CD8-positive, alpha-beta memory T cell (primary cell): ENCODE data around the gene RAMP1. TPM values are rescaled to one million over a fixed set of nuclear protein-coding genes. Genes with fewer than 3 reads are reported as not detected.

ENCODE experiments used
- CTCF ChIA-PET: fragments of 350-600 bp; sonication (Branson Sonifier 250); formaldehyde crosslinking; loops from one replicate; lab custom pipeline; 2021; ENCODE audit warnings: antibody characterized with exemption; lab: Charles Lee
- POLR2A ChIA-PET: fragments of 350-600 bp; sonication (Branson Sonifier 250); formaldehyde crosslinking; loops from one replicate; lab custom pipeline; 2021; ENCODE audit warnings: antibody characterized with exemption; lab: Charles Lee
- DNase-seq, 5 donors: peaks; one replicate each; pipeline versions ENCODE4 v3.0.0 to v3.0.0-alpha.2; 2020 to 2022; ENCODE audit warnings: mixed read lengths in 1 of 5
- H3K27ac ChIP-seq: one replicate; pipeline ENCODE4 v1.7.0; 2013; ENCODE audit warnings: low read depth, mild to moderate bottlenecking, low read length, moderate library complexity
- H3K27me3 ChIP-seq: 2 replicates; pipeline ENCODE4 v1.7.0; 2013; ENCODE audit warnings: low read length, mild to moderate bottlenecking; ENCODE audit not compliant: insufficient read depth, poor library complexity, severe bottlenecking
- H3K36me3 ChIP-seq: 2 replicates; pipeline ENCODE4 v1.7.0; 2013; ENCODE audit warnings: mild to moderate bottlenecking, low read length, moderate library complexity; ENCODE audit not compliant: insufficient read depth
- H3K4me1 ChIP-seq: 2 replicates; pipeline ENCODE4 v1.7.0; 2013; ENCODE audit warnings: mild to moderate bottlenecking, low read length, moderate library complexity; ENCODE audit not compliant: insufficient read depth
- H3K4me3 ChIP-seq: 2 replicates; pipeline ENCODE4 v1.7.0; 2013; ENCODE audit warnings: mild to moderate bottlenecking, low read length
- H3K9me3 ChIP-seq: 2 replicates; pipeline ENCODE4 v1.7.0; 2013; ENCODE audit warnings: mild to moderate bottlenecking, low read length
- H3K27ac Mint-ChIP-seq, 8 donors: one replicate each; pipeline ENCODE4 v1.8.0; 2020 to 2021; ENCODE audit warnings: mixed read lengths in 8 of 8, mild to moderate bottlenecking in 6 of 8, inconsistent platforms in 3 of 8, moderate library complexity in 3 of 8
- H3K27me3 Mint-ChIP-seq, 2 donors: one replicate each; pipeline ENCODE4 v1.8.0; 2020 to 2021; ENCODE audit warnings: mixed read lengths in 2 of 2, mild to moderate bottlenecking in 1 of 2, moderate library complexity in 1 of 2
- H3K36me3 Mint-ChIP-seq, 3 donors: one replicate each; pipeline ENCODE4 v1.8.0; 2020 to 2021; ENCODE audit warnings: mixed read lengths in 3 of 3, inconsistent platforms in 1 of 3, mild to moderate bottlenecking in 1 of 3
- H3K4me1 Mint-ChIP-seq, 3 donors: one replicate each; pipeline ENCODE4 v1.8.0; 2020 to 2021; ENCODE audit warnings: mixed read lengths in 3 of 3, inconsistent platforms in 1 of 3, mild to moderate bottlenecking in 1 of 3
- H3K4me3 Mint-ChIP-seq, 7 donors: one replicate each; pipeline ENCODE4 v1.8.0; 2020 to 2021; ENCODE audit warnings: mixed read lengths in 7 of 7, mild to moderate bottlenecking in 6 of 7, moderate library complexity in 4 of 7, inconsistent platforms in 2 of 7
- H3K9me3 Mint-ChIP-seq, 5 donors: one replicate each; pipeline ENCODE4 v1.8.0; 2020 to 2022; ENCODE audit warnings: mixed read lengths in 5 of 5, mild to moderate bottlenecking in 3 of 5, moderate library complexity in 2 of 5, inconsistent platforms in 1 of 5
- polyA plus RNA-seq: library from polyadenylated mRNA; unstranded; fragments of 300-500 nt; fragmentation: Illumina TruSeq; gene quantifications from one replicate; pipeline ENCODE4 v1.2.3, GENCODE V29; 2021
- total RNA-seq, 2 experiments: library from RNA; stranded (reverse); gene quantifications; one replicate each; pipeline ENCODE4 v1.2.3, GENCODE V29; 2021

RAMP1 gene
- total and polyA plus RNA-seq, 3 experiments from 2014 or later, result 0.59 to 0.63 (median 0.60) TPM

DNA sequence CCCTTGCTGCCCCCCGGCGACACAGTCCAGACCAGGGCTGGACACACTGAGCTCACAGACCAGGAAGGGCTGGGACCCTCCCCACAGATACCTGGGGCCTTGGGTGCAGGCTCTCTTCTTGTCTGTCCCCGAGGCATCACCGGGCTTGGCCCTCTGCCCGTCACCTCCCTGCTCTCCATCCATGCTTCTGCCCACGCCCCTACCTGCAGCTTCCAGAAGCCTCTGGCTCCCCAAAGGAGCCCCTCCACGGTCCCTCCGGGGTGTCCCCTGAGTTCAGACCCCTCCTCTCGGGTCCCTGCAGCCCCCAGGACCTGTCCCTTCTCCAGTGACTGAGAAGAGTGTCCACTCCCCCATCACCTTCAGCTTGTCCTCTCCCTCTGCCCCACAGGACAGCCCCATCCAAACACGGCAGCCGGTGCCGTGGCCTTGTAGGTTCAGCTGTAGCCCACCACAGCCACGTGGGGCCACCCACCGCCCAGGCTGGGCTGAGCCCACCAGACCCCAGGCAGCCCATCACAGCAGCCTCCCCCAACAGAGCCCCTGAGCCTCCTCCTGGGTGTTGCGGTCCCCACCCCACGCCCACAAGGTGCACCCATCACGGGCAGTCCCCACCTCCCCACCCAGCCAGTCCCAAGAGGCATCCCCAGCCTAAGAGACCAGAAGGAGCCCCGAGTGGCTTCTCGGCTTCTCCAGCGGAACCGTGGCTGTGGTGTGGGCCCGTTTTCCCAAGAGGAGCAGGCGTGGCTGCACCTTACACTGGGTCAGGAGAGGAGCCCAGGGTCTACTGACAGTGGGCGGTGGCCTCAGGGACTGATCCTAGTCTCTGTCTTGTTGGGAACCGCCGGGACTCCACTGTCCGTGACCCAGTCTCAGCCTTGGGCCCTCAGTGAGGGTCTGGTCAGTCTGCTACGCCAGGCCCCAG, 53.1 kb downstream of the RAMP1 start:
- Histone ChIP-seq H3K9me3 (no peaks in the 10 kb centered on the region), H3K27ac (no peak overlapping the region), H3K36me3 (no peaks in the 10 kb centered on the region), H3K4me1 (no peaks in the 10 kb centered on the region), H3K4me3 (no peak overlapping the region), H3K27me3 (no peaks in the 10 kb centered on the region)
- Mint-ChIP-seq H3K4me3 (no peak overlapping the region), H3K9me3 (peaks cover 0 to 2% (median under 1%) of the 10 kb centered on the region in 5 donors), H3K27me3 (peaks cover 0 to 7% of the 10 kb centered on the region in 2 donors), H3K4me1 (peaks cover 0 to 2% (median 0%) of the 10 kb centered on the region in 3 donors), H3K36me3 (peaks cover 0 to 1% (median 0%) of the 10 kb centered on the region in 3 donors), H3K27ac (no peak overlapping the region)
- DNase-seq, result no peak
- ChIA-PET POLR2A (no interaction called here), CTCF (no interaction called here)

DNA sequence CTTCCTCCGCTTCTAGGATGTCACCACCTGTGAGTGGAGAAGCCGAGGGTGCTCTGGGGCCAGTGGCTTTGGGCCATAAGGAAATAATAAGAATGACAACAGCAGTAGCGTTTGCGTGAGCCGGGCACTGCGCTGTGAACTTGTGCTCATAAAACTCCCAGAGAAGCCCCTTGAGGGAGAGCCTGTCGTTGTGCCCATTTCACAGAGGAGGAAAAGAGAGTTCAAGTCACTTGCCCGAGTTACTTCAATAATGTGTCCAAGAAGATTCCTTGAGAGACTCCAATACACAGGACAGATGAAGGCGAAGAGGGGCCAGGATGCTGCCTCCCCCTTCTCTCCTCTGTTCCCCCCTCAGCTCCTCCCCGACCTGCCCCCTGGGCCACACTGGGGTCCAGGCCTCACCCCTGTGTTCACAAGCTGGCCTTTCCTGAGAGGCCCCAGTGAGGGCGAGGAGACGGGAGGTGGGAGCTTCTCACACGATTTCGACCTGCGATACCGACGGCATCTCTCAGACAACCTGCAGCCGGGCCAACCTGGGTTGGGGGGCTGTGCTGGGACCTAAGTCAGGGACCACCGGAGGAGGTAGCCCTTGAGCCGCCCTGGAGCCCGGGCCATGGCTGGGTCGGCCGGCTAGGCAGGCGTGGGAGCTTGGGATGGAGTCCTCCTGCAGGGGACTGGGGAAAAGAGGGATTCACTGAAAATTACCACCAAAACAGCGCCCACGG, 53.9 kb downstream of the RAMP1 start:
- Mint-ChIP-seq H3K27me3 (peaks cover 0 to 7% of the 10 kb centered on the region in 2 donors), H3K36me3 (no peaks in the 10 kb centered on the region), H3K9me3 (no peaks in the 10 kb centered on the region), H3K4me1 (peaks cover 0 to 2% (median 0%) of the 10 kb centered on the region in 3 donors), H3K4me3 (no peak overlapping the region), H3K27ac (no peak overlapping the region)
- ChIA-PET POLR2A (no interaction called here), CTCF (no interaction called here)
- Histone ChIP-seq H3K36me3 (no peaks in the 10 kb centered on the region), H3K27me3 (no peaks in the 10 kb centered on the region), H3K9me3 (no peaks in the 10 kb centered on the region), H3K4me3 (no peak overlapping the region), H3K27ac (no peak overlapping the region), H3K4me1 (no peaks in the 10 kb centered on the region)
- no peak for DNase-seq

DNA sequence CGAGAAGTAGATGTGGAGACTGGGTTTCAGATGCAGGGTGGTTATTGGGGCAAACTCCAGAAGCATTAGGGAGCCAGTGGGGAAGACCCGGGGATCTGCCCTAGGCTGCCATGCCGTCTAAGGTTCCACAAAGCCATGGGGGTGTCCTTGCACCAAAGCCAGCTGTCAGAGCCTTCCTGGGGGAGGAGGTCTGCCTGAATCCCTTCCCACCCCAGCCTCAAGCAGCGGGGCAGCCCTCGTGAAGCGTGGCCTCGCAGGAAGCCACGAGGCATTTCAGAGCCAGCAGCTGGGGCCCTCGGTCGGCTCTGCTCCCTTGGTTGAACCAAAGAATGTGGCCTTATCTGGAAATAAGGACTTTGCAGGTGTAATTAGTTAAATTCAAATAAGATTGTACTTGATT, 56.2 kb downstream of the RAMP1 start:
- Mint-ChIP-seq H3K27me3 (peaks cover 2 to 5% of the 10 kb centered on the region in 2 donors), H3K4me1 (no peaks in the 10 kb centered on the region), H3K36me3 (no peaks in the 10 kb centered on the region), H3K4me3 (no peak overlapping the region), H3K9me3 (no peaks in the 10 kb centered on the region), H3K27ac (peak overlapping the region in 1 of 8 donors; percentile 64)
- DNase-seq, result no peak
- no peaks in the 10 kb centered on the region for H3K4me1 ChIP-seq
- no peaks in the 10 kb centered on the region for H3K27me3 ChIP-seq
- no peak overlapping the region for H3K27ac ChIP-seq
- ChIA-PET POLR2A (no interaction called here), CTCF (no interaction called here)
- H3K9me3 ChIP-seq, result no peaks in the 10 kb centered on the region
- no peaks in the 10 kb centered on the region for H3K36me3 ChIP-seq
- no peak overlapping the region for H3K4me3 ChIP-seq

DNA sequence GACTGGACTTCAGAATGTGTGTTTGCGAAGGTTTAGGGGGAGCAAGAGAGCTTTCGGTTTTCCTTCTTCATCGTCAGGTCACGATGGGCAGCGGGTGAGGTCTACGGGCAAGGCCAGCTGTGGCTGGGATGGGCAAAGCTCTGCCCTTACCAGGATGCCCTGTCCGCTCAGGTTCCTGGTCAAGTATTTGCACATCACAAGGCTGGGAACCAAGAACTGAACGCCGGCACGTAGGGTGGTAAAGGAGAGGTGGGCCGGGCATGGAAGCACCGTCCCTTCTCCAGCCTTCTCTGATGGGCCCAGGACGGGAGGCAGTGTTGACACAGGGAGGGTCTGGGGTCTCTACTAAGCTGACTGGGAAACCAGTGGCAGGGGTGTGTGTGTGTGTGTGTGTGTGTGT, 56.9 kb downstream of the RAMP1 start:
- H3K36me3 Mint-ChIP-seq, result no peaks in the 10 kb centered on the region
- ChIA-PET CTCF (interaction anchor here (0.7 to 1.4 kb wide), 2 partner anchors 11 to 1030 kb away, joined by 3 to 4 read pairs; no protein-coding TSS in a partner anchor), POLR2A (no interaction called here)
- peaks cover 0 to 8% of the 10 kb centered on the region in 2 donors for H3K27me3 Mint-ChIP-seq
- no peak overlapping the region for H3K27ac Mint-ChIP-seq
- DNase-seq, result no peak
- no peaks in the 10 kb centered on the region for H3K9me3 ChIP-seq
- H3K4me3 ChIP-seq, result no peak overlapping the region
- no peak overlapping the region for H3K27ac ChIP-seq
- H3K36me3 ChIP-seq, result no peaks in the 10 kb centered on the region
- H3K4me1 ChIP-seq, result no peaks in the 10 kb centered on the region
- no peaks in the 10 kb centered on the region for H3K4me1 Mint-ChIP-seq
- H3K9me3 Mint-ChIP-seq, result no peaks in the 10 kb centered on the region
- no peak overlapping the region for H3K4me3 Mint-ChIP-seq
- no peaks in the 10 kb centered on the region for H3K27me3 ChIP-seq

DNA sequence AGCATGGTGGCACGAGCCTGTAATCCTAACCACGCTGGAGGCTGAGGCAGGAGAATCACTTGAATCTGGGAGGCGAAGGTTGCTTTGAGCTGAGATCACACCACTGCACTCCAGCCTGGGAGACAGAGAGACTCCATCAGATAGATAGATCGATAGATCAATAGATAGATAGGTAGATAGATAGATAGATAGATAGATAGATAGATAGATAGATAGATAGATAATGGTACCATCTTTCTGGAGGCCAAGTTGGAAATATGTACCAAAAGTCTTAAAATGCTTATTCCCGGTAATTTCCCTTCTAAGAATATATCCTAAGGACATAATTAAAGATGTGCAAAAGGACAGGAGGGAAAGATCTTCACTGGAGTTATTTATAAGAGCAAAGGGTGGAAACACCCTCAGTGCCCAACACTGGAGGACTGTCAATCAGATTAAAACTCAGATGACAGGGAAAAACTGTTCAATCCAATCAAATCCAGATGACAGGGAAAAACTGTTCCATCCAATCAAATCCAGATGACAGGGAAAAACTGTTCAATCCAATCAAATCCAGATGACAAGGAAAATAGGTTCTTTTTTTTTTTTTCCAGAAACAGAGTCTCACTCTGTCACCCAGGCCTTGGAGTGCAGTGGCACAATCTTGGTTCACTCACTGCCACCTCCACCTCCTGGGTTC, 58.4 kb downstream of the RAMP1 start:
- Histone ChIP-seq H3K4me3 (no peak overlapping the region), H3K4me1 (no peaks in the 10 kb centered on the region), H3K9me3 (no peaks in the 10 kb centered on the region), H3K27ac (no peak overlapping the region), H3K36me3 (no peaks in the 10 kb centered on the region), H3K27me3 (no peaks in the 10 kb centered on the region)
- Mint-ChIP-seq H3K27ac (no peak overlapping the region), H3K27me3 (peaks cover 2 to 12% of the 10 kb centered on the region in 2 donors), H3K9me3 (no peaks in the 10 kb centered on the region), H3K4me3 (no peak overlapping the region), H3K36me3 (no peaks in the 10 kb centered on the region), H3K4me1 (no peaks in the 10 kb centered on the region)
- no peak for DNase-seq
- ChIA-PET CTCF (interaction anchor here (1.1 to 1.4 kb wide), 2 partner anchors 9 to 221 kb away, joined by 3 to 4 read pairs; no protein-coding TSS in a partner anchor), POLR2A (interaction anchor here (0.6 kb wide), 1 partner anchor 38 kb away, joined by 3 read pairs; no protein-coding TSS in a partner anchor)

DNA sequence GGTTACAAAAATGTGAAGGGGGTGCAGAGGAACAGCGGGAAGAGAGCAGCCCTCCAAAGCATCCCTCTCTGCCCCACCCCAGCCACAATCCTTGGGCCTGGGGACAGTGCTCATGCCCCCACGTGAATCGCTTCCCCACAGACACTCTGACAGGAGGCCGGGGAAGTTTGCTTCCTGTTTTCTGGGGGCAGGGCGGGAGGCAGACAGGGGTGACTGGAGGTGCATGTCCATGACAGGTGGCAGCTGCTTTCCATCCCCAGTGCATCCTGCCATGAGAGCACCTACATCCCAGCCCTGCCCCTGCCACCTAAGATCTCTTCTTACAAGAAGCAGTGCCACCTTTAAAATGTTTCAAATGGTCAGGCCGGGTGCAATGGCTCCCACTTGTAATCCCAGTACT, 60.2 kb downstream of the RAMP1 start:
- no peaks in the 10 kb centered on the region for H3K36me3 Mint-ChIP-seq
- H3K27ac Mint-ChIP-seq, result no peak overlapping the region
- no peak overlapping the region for H3K4me3 ChIP-seq
- H3K27me3 Mint-ChIP-seq, result peaks cover 2 to 12% of the 10 kb centered on the region in 2 donors
- no peaks in the 10 kb centered on the region for H3K9me3 ChIP-seq
- no peak overlapping the region for H3K27ac ChIP-seq
- H3K4me1 ChIP-seq, result no peaks in the 10 kb centered on the region
- DNase-seq, result no peak
- H3K4me3 Mint-ChIP-seq, result no peak overlapping the region
- CTCF ChIA-PET, result no interaction called here
- POLR2A ChIA-PET, result no interaction called here
- no peaks in the 10 kb centered on the region for H3K9me3 Mint-ChIP-seq
- no peaks in the 10 kb centered on the region for H3K27me3 ChIP-seq
- peaks cover 3 to 5% (median 4%) of the 10 kb centered on the region in 3 donors for H3K4me1 Mint-ChIP-seq
- H3K36me3 ChIP-seq, result no peaks in the 10 kb centered on the region

DNA sequence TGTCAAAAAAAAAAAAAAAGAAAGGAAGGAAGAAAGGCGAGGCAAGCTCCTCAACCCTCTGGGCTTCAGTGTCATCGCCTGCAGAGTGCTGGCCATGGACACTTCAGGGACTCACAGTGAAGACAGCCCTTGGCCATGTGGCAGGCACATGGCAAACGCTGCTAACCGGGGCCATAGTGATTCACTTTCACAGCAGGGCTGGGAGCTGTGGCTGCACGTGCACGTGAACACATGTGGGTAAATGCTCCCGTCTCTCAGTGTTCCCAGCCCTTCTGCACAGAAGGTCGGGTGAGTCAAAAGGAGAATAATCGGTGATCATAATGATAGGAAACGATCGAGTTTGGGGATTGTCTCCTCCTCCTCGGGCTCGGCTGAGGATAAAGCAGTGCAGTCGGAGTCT, 61.2 kb downstream of the RAMP1 start:
- POLR2A ChIA-PET, result no interaction called here

More for the DNA sequence above, 61.2 kb downstream of the RAMP1 start:
- CTCF ChIA-PET, result no interaction called here
- no peak for DNase-seq
- no peaks in the 10 kb centered on the region for H3K9me3 Mint-ChIP-seq
- H3K36me3 Mint-ChIP-seq, result no peaks in the 10 kb centered on the region
- no peaks in the 10 kb centered on the region for H3K9me3 ChIP-seq
- peaks cover 6 to 8% (median 8%) of the 10 kb centered on the region in 3 donors for H3K4me1 Mint-ChIP-seq
- H3K27ac Mint-ChIP-seq, result no peak overlapping the region
- H3K4me3 Mint-ChIP-seq, result no peak overlapping the region
- no peak overlapping the region for H3K4me3 ChIP-seq
- peaks cover 2% of the 10 kb centered on the region for H3K4me1 ChIP-seq
- no peak overlapping the region for H3K27ac ChIP-seq
- H3K27me3 Mint-ChIP-seq, result peaks cover 2 to 12% of the 10 kb centered on the region in 2 donors
- H3K36me3 ChIP-seq, result no peaks in the 10 kb centered on the region
- H3K27me3 ChIP-seq, result no peaks in the 10 kb centered on the region
